Stimulated activated CD4-positive, alpha-beta T cell treated with anti-CD3 and anti-CD28 coated beads, Interleukin-4, amount 100 ng/mL, for 24 hours (primary cell): ENCODE data around the gene ZNF681.
"Not testable (repeated sequence)": the region's sequence is repeated elsewhere in the genome, so short reads cannot be mapped to it uniquely, and the experiment has no call there.

ENCODE experiments used
- DNase-seq: peaks from one replicate; pipeline ENCODE4 v3.0.0-alpha.2; 2020

The ZNF681 gene

GRCh38 chr19:23771761-23772674, 13.3 kb upstream of the ZNF681 start:
- DNase-seq: no peak

- DNase-seq: no peak
Observed at GRCh38 chr19:23771316-23771715, 12.6 kb upstream of the ZNF681 start.

GRCh38 chr19:23770672-23771250, 12.1 kb upstream of the ZNF681 start:
- DNase-seq: no peak

- DNase-seq: no peak
Observed at GRCh38 chr19:23769691-23770468, 11.2 kb upstream of the ZNF681 start.

GRCh38 chr19:23766951-23767350, 8.3 kb upstream of the ZNF681 start:
- DNase-seq: no peak

GRCh38 chr19:23764781-23765180, 6.1 kb upstream of the ZNF681 start:
- no peak for DNase-seq

GRCh38 chr19:23762884-23763711, 4.4 kb upstream of the ZNF681 start:
- peak; percentile 88 for DNase-seq

GRCh38 chr19:23762548-23762883, 3.8 kb upstream of the ZNF681 start:
- DNase-seq: no peak

GRCh38 chr19:23760326-23760725, 1.6 kb upstream of the ZNF681 start:
- DNase-seq: not testable (repeated sequence)

GRCh38 chr19:23743633-23744232, 15.0 kb downstream of the ZNF681 start:
- DNase-seq: not testable (repeated sequence)

- not testable (repeated sequence) for DNase-seq
Observed at GRCh38 chr19:23730729-23731465, 27.8 kb downstream of the ZNF681 start.

GRCh38 chr19:23724161-23724560, 34.5 kb downstream of the ZNF681 start:
- DNase-seq: not testable (repeated sequence)

GRCh38 chr19:23718802-23719201, 39.9 kb downstream of the ZNF681 start:
- DNase-seq: no peak

GRCh38 chr19:23716792-23717191, 41.9 kb downstream of the ZNF681 start:
- DNase-seq: no peak

GRCh38 chr19:23709347-23709746, 49.3 kb downstream of the ZNF681 start:
- no peak for DNase-seq

GRCh38 chr19:23706657-23707056, 52.0 kb downstream of the ZNF681 start:
- DNase-seq: no peak

GRCh38 chr19:23699521-23699860, 59.2 kb downstream of the ZNF681 start:
- no peak for DNase-seq

GRCh38 chr19:23698711-23699520, 59.8 kb downstream of the ZNF681 start:
- no peak for DNase-seq

- DNase-seq: not testable (repeated sequence)
Observed at GRCh38 chr19:23692937-23693336, 65.8 kb downstream of the ZNF681 start.
